K562 treated with DMSO at 1 percent for 48 hours (cell line): ENCODE data around the gene APOA1. TPM values are rescaled to one million over a fixed set of nuclear protein-coding genes. Genes with fewer than 3 reads are reported as not detected.

Source experiments
- total RNA-seq: library from RNA; unstranded; fragments of 300-600 nt; gene quantifications from 2 replicates; pipeline ENCODE4 v1.2.3, GENCODE V29; 2022; ENCODE audit warnings: low replicate concordance; ENCODE audit errors: extremely low read depth

The APOA1 gene
- total RNA-seq, result not detected in 2 replicates

DNA sequence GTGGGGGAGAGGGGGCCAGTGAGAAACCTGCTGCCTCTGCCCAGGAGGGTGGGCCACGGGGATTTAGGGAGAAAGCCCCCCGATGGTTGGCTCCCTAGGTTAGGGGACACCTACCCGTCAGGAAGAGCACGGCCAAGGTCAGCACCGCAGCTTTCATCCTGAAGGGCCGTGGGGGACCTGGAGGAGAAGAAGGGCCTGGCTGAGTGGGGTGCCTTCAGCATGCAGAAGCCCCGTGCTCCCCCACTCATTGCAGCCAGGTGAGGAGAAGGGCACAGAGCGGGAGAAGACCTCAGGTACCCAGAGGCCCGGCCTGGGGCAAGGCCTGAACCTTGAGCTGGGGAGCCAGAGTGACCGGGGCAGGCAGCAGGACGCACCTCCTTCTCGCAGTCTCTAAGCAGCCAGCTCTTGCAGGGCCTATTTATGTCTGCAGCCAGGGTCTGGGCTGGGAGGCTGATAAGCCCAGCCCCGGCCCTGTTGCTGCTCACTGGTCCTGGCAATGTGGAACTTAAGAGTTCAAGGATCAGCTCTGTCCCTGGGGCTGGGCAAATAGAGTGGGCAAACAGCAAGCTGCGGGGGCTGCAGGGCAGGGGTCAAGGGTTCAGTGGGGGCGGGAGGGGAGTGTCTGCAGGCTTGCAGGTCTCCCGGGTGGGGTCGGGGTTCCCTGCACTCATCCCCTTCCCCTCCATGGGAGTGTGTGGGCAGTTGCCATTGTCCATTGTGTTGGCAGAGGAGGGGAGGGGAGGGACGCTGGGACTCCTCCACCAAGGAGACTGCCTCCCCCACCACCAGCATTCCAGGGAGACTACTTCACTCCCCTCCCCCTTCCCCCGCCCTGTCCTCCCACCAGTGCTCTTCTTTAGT is at the start of gene APOA1:
TSS of gene APOA1 (minus strand) at position 392 of the 861 bp plus-strand sequence. CDS start at position 157, 235 bp downstream.

DNA sequence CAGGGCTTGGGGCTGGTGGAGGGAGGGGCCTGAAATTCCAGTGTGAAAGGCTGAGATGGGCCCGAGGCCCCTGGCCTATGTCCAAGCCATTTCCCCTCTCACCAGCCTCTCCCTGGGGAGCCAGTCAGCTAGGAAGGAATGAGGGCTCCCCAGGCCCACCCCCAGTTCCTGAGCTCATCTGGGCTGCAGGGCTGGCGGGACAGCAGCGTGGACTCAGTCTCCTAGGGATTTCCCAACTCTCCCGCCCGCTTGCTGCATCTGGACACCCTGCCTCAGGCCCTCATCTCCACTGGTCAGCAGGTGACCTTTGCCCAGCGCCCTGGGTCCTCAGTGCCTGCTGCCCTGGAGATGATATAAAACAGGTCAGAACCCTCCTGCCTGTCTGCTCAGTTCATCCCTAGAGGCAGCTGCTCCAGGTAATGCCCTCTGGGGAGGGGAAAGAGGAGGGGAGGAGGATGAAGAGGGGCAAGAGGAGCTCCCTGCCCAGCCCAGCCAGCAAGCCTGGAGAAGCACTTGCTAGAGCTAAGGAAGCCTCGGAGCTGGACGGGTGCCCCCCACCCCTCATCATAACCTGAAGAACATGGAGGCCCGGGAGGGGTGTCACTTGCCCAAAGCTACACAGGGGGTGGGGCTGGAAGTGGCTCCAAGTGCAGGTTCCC is 7.8 kb downstream of the APOA1 start, which contains the start of gene APOC3:
TSS of gene APOC3 (plus strand) at position 383 of the 659 bp plus-strand sequence. CDS start 676 bp downstream, outside the sequence.

DNA sequence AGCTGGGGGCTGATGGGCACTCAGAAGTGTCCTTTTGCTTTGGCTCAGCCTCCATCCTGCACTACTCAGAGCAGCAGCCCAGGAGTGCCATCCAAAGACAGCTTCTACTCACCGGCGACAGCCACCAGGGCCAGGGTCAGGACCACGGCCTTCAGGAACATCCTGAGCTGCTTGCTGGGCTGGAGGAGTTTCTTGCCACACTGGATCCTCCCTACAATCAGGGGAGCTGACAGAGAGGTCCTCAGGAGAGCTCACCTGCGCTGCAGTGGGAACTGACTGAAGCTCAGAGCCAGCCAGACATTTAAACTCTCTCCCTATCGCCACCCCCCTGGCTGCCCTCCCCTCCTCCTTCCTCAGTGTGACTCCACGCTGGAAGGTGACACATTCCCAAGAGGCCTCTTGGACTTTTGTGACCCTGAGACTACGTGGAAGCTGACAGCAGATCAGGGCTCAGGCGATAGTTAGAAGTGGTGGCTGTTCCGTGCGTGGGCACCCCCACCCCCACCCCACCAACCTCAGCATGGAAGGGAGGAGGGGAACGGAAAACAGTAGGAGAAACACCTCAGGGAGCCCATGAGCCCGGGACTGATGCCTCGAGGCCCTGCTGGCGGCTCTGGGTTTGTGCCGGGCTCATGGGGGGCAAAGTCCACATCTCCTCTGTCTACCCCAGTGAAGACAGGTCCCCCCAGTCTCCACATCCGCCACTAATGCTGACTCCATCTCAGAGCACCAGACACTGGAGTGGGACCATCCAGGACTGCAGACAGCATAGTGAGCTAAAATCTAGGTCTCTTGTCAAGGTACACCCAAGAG is 14.2 kb downstream of the APOA1 start, which contains the start of gene APOA4:
TSS of gene APOA4 (minus strand) at position 274 of the 813 bp plus-strand sequence. CDS start at position 161, 113 bp downstream.

DNA sequence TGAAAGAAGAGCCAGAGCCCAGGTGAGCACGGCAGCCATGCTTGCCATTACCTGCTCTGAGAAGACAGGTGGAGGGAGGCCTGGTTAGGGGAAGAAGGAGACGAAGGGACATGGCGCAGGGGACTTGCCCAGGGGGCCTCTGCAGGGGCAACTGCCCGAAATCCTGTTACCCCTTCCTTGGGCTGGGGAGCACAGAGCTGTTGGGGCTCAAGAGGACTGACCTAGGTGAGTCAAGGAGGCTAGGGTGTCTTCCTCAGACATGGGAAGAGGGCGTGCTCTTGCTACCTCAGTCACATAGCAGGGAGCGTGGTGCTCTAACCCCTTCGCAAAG is 45.6 kb downstream of the APOA1 start, which contains the start of gene APOA5:
TSS of gene APOA5 (minus strand) at position 67 of the 331 bp plus-strand sequence. CDS start at position 48, 19 bp downstream.

DNA sequence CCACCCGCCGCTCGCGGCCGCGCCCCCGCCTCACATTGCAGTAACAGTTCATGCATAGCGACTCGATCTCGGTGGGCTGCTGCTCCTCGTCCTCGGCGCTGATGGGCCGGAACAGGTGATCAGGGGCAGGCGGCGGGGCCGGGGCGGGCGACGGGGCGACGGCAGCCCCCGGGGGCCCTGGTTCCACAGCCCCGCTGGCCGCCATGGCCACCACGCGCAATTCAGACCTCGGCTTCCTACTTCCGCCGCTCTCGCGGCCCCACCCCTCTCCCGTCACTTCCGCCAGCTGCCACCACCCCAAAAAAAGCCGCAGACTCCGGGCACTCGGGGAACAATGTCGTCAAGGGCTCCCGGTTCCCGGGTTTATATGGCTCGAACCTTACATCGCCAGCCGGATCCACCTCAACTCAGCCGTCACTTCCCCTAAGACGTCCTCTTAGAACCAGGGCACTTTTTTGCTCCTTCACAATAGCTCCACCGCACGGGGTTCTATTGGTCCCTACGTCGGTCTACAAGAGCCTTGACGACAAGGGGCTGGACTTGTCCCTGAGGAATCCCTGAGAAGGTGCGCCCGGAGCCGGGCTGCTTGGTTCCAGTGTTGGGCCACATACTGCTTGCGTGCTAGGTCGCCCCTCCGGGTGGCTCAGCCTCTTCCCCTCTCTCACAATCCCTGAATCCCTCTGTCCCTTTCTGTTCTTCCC is 49.5 kb downstream of the APOA1 start, which contains the start of gene ZPR1:
TSS of gene ZPR1 (minus strand) at position 238 of the 701 bp plus-strand sequence. CDS start at position 205, 33 bp downstream.

Other genes with a start within 250 kb of the APOA1 start
- not detected in 2 replicates for gene BUD13, start 64.6 kb downstream of the APOA1 start, total RNA-seq
- not detected in 2 replicates for gene ZPR1, start 49.6 kb downstream of the APOA1 start, total RNA-seq
- gene APOA5, start 45.7 kb downstream of the APOA1 start, total RNA-seq, result not detected in 2 replicates
- not detected in 2 replicates for gene APOA4, start 14.3 kb downstream of the APOA1 start, total RNA-seq
- not detected in 2 replicates for gene APOC3, start 7.7 kb downstream of the APOA1 start, total RNA-seq